Measurements from ENCODE around the gene ZSWIM2. TPM values are rescaled to one million over a fixed set of nuclear protein-coding genes. Genes with fewer than 3 reads are reported as not detected.
"Not testable (repeated sequence)": the region's sequence is repeated elsewhere in the genome, so short reads cannot be mapped to it uniquely, and the experiment has no call there.

The ZSWIM2 gene
- polyA plus RNA-seq, 1 donor: not detected

DNA sequence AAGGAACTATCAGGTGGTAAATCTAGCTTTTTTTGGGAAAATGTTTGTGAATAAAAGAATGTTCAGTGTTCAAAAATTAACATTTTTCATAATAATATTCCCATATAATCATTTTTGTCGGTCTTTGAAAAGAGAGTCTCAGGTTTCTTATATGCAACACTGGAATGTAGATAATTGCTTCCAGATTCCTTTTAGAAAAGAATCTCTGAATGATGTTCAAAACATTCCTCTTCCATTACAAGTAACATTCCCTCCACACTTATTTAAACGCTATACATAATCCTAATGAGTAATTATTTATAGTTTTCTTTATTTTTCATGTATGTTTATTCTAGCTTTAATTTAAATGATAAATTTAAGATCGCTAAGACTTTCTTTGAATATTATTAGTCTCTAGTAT, 7.0 kb downstream of the ZSWIM2 start:
- Histone ChIP-seq H3K36me3 (ENCODE audit: control insufficient read depth, insufficient read depth, low read length) (no peaks in the 10 kb centered on the region), H3K4me3 (ENCODE audit: low read length) (no peak overlapping the region), H3K27ac (ENCODE audit: low read length) (no peak overlapping the region), H3K4me1 (ENCODE audit: control insufficient read depth, insufficient read depth, low read length) (no peaks in the 10 kb centered on the region), H3K9me3 (ENCODE audit: control insufficient read depth, low read depth, low read length) (no peaks in the 10 kb centered on the region), H3K27me3 (ENCODE audit: control insufficient read depth, insufficient read depth, low read length) (no peaks in the 10 kb centered on the region)
- DNase-seq: no peak
- whole genome bisulfite sequencing (ENCODE audit: insufficient coverage, low lambda C conversion rate): 80% methylated on average over 1 of the region's 3 CpGs

DNA sequence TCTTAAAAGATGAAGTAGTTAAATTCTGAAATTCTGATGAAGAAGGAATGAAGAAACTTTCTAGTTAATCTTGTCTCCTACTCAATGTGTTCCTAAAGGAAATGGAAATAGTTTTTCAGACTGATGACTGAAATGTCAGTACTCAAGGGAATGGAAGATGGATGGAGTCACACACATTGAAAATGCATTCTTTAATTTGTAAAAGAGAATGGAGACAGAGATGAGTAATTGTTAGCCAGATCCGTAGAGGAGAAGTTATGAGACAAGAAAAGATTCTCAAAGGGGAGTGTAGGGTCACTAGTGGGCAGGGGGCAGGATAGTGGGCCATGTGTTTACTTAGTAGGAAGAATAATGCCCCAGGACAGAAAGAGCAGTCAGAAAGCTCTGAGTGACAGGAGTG, 13.3 kb downstream of the ZSWIM2 start:
- Histone ChIP-seq H3K27me3 (ENCODE audit: control insufficient read depth, insufficient read depth, low read length) (no peaks in the 10 kb centered on the region), H3K9me3 (ENCODE audit: control insufficient read depth, low read depth, low read length) (no peaks in the 10 kb centered on the region), H3K27ac (ENCODE audit: low read length) (no peak overlapping the region), H3K4me3 (ENCODE audit: low read length) (no peak overlapping the region), H3K4me1 (ENCODE audit: control insufficient read depth, insufficient read depth, low read length) (no peaks in the 10 kb centered on the region), H3K36me3 (ENCODE audit: control insufficient read depth, insufficient read depth, low read length) (no peaks in the 10 kb centered on the region)
- WGBS (ENCODE audit: insufficient coverage, low lambda C conversion rate): 100% methylated on average over 1 of the region's 1 CpG
- no peak for DNase-seq

DNA sequence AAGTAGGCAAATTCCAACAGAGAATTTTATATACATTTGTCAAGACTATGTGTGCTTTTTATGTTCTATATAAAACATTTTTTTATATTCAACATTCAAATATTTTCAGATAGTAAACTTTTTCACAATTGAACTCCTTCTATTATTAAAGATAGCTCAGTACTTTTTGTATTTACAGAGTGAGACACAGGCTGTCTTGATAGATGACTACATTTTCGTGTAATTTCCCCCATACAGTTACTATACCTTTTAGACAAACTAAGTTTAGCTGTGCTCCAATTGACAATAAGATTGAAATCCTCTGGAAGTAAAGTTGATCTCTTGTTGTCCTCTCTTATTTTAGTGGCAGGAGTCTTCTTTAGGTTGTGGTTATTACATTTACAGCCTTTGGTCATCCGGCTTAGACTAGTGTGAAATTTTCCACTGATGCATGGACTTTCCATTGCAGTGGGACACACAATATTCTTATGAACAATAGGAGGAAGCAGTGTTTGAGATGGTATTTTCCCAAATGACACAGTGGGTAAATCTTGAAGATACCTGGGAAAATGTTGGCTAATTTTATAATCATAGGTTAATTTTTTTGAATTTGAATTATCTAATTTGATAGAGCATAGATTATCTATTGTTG, 21.0 kb downstream of the ZSWIM2 start:
- WGBS (ENCODE audit: insufficient coverage, low lambda C conversion rate): 100% methylated on average over 1 of the region's 2 CpGs
- DNase-seq: no peak
- H3K4me1 ChIP-seq (ENCODE audit: control insufficient read depth, insufficient read depth, low read length): no peaks in the 10 kb centered on the region

DNA sequence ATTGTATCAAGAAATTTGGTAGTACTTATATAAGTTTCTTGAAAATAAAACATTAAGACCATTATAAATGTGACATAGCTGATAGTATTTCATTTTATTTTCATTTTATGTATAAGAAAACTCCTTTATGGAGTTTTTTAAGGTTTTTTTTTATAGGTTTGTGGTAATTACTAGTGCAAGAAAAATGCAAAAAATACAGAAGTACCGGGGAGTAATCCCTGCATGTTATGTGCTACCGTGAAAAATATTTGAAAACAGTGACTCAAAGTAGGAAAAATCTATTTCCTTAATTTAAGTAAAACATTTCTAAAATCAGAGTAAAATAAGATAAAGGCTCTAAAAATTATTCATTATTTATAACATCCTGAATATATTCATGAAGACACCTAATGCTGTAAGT, 21.6 kb downstream of the ZSWIM2 start:
- Histone ChIP-seq H3K36me3 (ENCODE audit: control insufficient read depth, insufficient read depth, low read length) (no peaks in the 10 kb centered on the region), H3K27me3 (ENCODE audit: control insufficient read depth, insufficient read depth, low read length) (no peaks in the 10 kb centered on the region), H3K4me3 (ENCODE audit: low read length) (no peak overlapping the region), H3K9me3 (ENCODE audit: control insufficient read depth, low read depth, low read length) (no peaks in the 10 kb centered on the region), H3K27ac (ENCODE audit: low read length) (no peak overlapping the region), H3K4me1 (ENCODE audit: control insufficient read depth, insufficient read depth, low read length) (no peaks in the 10 kb centered on the region)
- WGBS (ENCODE audit: insufficient coverage, low lambda C conversion rate): 100% methylated on average over 1 of the region's 2 CpGs
- no peak for DNase-seq

More for the DNA sequence above, 21.0 kb downstream of the ZSWIM2 start:
- no peaks in the 10 kb centered on the region for H3K9me3 ChIP-seq (ENCODE audit: control insufficient read depth, low read depth, low read length)
- H3K36me3 ChIP-seq (ENCODE audit: control insufficient read depth, insufficient read depth, low read length): no peaks in the 10 kb centered on the region
- no peaks in the 10 kb centered on the region for H3K27me3 ChIP-seq (ENCODE audit: control insufficient read depth, insufficient read depth, low read length)
- no peak overlapping the region for H3K27ac ChIP-seq (ENCODE audit: low read length)
- H3K4me3 ChIP-seq (ENCODE audit: low read length): no peak overlapping the region

DNA sequence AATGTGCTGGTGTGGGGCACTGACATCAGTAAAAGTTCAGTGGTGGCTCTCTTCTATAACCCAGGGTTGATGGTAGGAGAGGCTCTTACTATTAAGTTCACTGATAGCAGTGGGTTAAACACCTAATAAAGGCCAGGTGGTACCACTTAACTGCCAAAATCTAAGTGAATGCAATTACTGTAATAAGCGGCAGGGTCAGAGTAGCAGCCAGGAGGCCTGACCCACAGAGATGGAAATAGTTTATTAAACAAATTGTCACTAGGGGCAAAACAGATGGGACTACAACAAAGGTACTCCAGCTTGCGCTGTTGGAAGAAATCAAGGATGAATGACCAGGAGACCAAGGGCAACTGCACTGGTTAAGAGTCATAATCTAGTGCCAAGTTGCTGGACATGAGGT, 26.6 kb downstream of the ZSWIM2 start:
- Histone ChIP-seq H3K4me3 (ENCODE audit: low read length) (no peak overlapping the region), H3K27me3 (ENCODE audit: control insufficient read depth, insufficient read depth, low read length) (no peaks in the 10 kb centered on the region), H3K27ac (ENCODE audit: low read length) (no peak overlapping the region), H3K36me3 (ENCODE audit: control insufficient read depth, insufficient read depth, low read length) (no peaks in the 10 kb centered on the region), H3K9me3 (ENCODE audit: control insufficient read depth, low read depth, low read length) (no peaks in the 10 kb centered on the region), H3K4me1 (ENCODE audit: control insufficient read depth, insufficient read depth, low read length) (no peaks in the 10 kb centered on the region)
- DNase-seq: no peak
- WGBS (ENCODE audit: insufficient coverage, low lambda C conversion rate): no CpG with 5 or more reads among the region's 2 CpGs

DNA sequence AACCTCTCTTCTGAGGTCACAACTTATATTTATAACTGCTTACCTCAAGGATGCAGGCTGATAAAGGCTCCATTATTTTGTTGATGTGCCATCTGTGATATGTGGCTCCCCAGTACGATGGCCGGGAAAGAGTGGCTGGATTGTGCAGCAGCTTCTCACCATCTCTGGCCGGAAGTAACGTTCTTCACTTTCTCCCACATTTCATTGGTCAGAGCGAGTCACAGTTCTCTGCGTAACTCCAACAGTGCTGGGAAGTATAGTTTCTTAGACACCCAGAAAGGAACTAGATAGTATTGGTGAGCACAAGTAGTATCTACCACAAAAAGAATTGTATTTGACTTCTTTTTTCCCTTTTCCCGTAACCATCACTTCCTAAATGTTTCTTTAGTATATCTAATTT, 28.7 kb downstream of the ZSWIM2 start:
- Histone ChIP-seq H3K9me3 (ENCODE audit: control insufficient read depth, low read depth, low read length) (no peaks in the 10 kb centered on the region), H3K27ac (ENCODE audit: low read length) (no peak overlapping the region), H3K27me3 (ENCODE audit: control insufficient read depth, insufficient read depth, low read length) (no peaks in the 10 kb centered on the region), H3K4me3 (ENCODE audit: low read length) (no peak overlapping the region), H3K36me3 (ENCODE audit: control insufficient read depth, insufficient read depth, low read length) (no peaks in the 10 kb centered on the region), H3K4me1 (ENCODE audit: control insufficient read depth, insufficient read depth, low read length) (no peaks in the 10 kb centered on the region)
- 100% methylated on average over 1 of the region's 7 CpGs for WGBS (ENCODE audit: insufficient coverage, low lambda C conversion rate)
- no peak for DNase-seq

DNA sequence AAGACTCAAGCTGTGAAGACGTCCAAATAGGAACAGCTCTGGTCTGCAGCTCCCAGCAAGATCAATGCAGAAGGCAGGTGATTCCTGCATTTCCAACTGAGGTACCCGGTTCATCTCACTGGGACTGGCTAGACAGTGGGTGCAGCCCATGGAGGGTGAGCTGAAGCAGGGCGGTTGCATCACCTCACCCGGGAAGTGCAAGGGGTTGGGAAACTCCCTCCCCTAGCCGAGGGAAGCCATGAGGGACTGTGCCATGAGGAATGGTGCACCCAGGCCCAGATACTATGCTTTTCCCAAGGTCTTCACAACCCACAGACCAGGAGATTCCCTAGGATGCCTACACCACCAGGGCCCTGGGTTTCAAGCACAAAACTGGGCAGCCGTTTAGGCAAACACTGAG, 37.2 kb downstream of the ZSWIM2 start:
- no CpG with 5 or more reads among the region's 6 CpGs for WGBS (ENCODE audit: insufficient coverage, low lambda C conversion rate)
- not testable (repeated sequence) for DNase-seq; H3K9me3 ChIP-seq (ENCODE audit: control insufficient read depth, low read depth, low read length)

DNA sequence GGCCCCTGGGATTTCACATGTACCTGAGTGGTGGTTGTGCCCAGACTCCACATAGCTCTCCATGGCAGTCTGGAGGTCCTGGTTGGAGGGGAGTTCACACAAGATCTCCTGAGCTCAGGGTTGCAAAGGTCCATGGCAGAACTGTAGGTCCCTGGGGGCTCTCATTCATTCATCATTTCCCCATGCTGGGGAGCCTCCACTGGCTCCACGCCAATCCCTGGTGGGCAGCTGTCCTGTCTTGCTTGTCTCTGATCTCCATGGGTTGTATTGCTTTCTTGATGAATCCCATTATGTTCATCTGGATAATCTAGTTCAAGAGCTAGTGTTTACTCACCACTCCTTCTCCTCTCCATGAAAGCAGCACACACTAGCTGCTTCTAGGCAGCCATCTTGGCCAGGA, 42.4 kb downstream of the ZSWIM2 start:
- WGBS (ENCODE audit: insufficient coverage, low lambda C conversion rate): no CpG with 5 or more reads among the region's 1 CpG
- Histone ChIP-seq H3K27me3 (ENCODE audit: control insufficient read depth, insufficient read depth, low read length) (no peaks in the 10 kb centered on the region), H3K4me3 (ENCODE audit: low read length) (no peak overlapping the region), H3K9me3 (ENCODE audit: control insufficient read depth, low read depth, low read length) (no peaks in the 10 kb centered on the region), H3K36me3 (ENCODE audit: control insufficient read depth, insufficient read depth, low read length) (no peaks in the 10 kb centered on the region), H3K4me1 (ENCODE audit: control insufficient read depth, insufficient read depth, low read length) (no peaks in the 10 kb centered on the region), H3K27ac (ENCODE audit: low read length) (no peak overlapping the region)
- DNase-seq: no peak

More for the DNA sequence above, 37.2 kb downstream of the ZSWIM2 start:
- H3K4me3 ChIP-seq (ENCODE audit: low read length); H3K36me3 ChIP-seq (ENCODE audit: control insufficient read depth, insufficient read depth, low read length); H3K27me3 ChIP-seq (ENCODE audit: control insufficient read depth, insufficient read depth, low read length); H3K4me1 ChIP-seq (ENCODE audit: control insufficient read depth, insufficient read depth, low read length); H3K27ac ChIP-seq (ENCODE audit: low read length): not testable (repeated sequence)

DNA sequence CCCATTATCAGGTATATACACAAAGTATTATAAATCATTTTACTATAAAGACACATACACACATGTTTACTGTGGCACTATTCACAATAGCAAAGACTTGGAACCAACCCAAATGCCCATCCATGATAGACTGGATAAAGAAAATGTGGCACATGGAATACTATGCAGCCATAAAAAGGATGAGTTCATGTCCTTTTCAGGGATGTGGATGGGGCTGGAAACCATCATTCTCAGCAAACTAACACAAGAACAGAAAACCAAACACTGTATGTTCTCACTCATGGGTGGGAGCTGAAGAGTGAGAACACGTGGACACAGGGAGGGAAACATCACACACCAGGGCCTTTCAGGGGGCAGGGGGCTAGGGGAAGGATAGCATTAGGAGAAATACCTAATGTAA, 50.4 kb downstream of the ZSWIM2 start:
- H3K4me3 ChIP-seq (ENCODE audit: low read length); H3K36me3 ChIP-seq (ENCODE audit: control insufficient read depth, insufficient read depth, low read length); H3K27ac ChIP-seq (ENCODE audit: low read length); H3K27me3 ChIP-seq (ENCODE audit: control insufficient read depth, insufficient read depth, low read length); H3K4me1 ChIP-seq (ENCODE audit: control insufficient read depth, insufficient read depth, low read length); H3K9me3 ChIP-seq (ENCODE audit: control insufficient read depth, low read depth, low read length); DNase-seq: not testable (repeated sequence)
- no CpG with 5 or more reads among the region's 1 CpG for WGBS (ENCODE audit: insufficient coverage, low lambda C conversion rate)

DNA sequence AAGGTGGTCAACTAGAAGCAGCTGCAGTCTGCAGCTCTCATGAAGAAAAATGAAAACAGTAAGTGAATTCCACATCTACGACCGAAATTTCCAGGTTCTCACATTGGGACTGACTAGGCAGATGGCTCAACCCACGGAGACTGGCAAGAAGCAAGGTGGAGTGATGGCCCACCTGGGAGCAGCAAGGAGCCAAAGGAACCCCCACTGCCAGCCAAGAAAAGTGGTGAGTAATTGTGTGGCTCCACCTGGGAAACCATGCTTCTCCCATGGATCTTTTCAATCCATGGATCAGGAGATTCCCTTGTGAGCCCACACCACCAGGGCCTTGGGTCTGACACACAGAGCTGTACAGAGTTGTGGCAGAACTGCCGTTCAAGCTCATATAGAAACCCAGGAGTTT, 64.0 kb downstream of the ZSWIM2 start:
- H3K27me3 ChIP-seq (ENCODE audit: control insufficient read depth, insufficient read depth, low read length): no peaks in the 10 kb centered on the region
- no peak overlapping the region for H3K27ac ChIP-seq (ENCODE audit: low read length)
- no peaks in the 10 kb centered on the region for H3K36me3 ChIP-seq (ENCODE audit: control insufficient read depth, insufficient read depth, low read length)
- no peak overlapping the region for H3K4me3 ChIP-seq (ENCODE audit: low read length)
- 92% methylated on average over 2 of the region's 4 CpGs for WGBS (ENCODE audit: insufficient coverage, low lambda C conversion rate)
- DNase-seq: no peak
- no peaks in the 10 kb centered on the region for H3K9me3 ChIP-seq (ENCODE audit: control insufficient read depth, low read depth, low read length)
- no peaks in the 10 kb centered on the region for H3K4me1 ChIP-seq (ENCODE audit: control insufficient read depth, insufficient read depth, low read length)

DNA sequence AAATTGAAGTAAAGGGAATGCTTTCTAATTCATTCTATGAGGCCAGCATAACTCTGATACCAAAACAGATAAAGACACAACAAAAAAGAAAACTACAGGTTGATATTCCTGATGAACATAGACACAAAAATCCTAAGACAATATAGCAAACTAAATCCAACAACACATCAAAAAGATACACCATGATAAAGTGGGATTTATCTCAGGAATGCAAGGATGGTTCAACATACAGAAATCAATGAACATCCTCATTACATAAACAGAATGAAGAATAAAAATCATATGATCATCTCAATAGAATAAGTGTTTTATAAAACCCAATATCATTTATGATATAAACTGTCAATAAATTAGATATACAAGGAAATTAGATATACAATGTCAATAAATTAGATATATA, 65.7 kb downstream of the ZSWIM2 start:
- Histone ChIP-seq H3K4me3 (ENCODE audit: low read length) (no peak overlapping the region), H3K4me1 (ENCODE audit: control insufficient read depth, insufficient read depth, low read length) (no peaks in the 10 kb centered on the region), H3K27ac (ENCODE audit: low read length) (no peak overlapping the region)

More for the DNA sequence above, 65.7 kb downstream of the ZSWIM2 start:
- no peaks in the 10 kb centered on the region for H3K36me3 ChIP-seq (ENCODE audit: control insufficient read depth, insufficient read depth, low read length)
- no peak for DNase-seq
- no peaks in the 10 kb centered on the region for H3K27me3 ChIP-seq (ENCODE audit: control insufficient read depth, insufficient read depth, low read length)
- H3K9me3 ChIP-seq (ENCODE audit: control insufficient read depth, low read depth, low read length): no peaks in the 10 kb centered on the region
